Measurements from ENCODE around the gene TP53AIP1.
A peak's percentile ranks its signal among the peaks of the same experiment; 100 is the strongest.

Gene TP53AIP1

DNA sequence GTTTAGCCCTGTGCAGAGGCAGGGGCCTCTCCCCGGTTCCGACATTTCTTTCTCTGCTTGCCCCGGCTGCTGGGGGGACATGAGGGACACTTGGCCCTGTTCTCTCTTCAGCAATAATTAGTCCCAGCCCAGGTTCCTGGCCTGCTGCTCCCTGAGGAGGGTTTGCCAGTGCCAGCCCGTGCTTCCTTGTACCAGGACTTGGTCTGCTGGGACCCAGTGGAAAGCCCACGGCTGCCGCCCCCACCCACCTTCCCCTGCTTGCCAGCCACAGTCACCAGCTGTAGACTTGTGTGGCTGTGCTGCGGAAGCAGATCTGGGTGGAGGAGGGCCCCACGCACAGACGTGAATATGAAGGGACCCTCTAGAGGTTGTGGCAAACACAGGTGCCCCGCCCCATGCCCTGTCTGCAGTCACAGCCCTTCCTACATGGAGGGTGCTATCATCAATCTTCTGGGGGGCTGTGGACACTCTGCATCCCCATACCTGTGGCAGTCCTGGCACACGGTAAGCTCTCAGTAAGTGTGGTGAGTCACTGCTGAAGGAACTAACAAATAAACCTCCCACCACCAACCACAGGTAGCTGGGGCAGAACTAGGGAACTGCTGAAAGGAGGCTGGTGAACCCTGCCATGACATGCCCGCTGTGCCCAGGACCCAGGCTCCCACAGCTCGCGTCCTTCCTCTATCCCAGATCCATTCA is 949 bp downstream of the TP53AIP1 start:
- DNase-seq, result no peak

DNA sequence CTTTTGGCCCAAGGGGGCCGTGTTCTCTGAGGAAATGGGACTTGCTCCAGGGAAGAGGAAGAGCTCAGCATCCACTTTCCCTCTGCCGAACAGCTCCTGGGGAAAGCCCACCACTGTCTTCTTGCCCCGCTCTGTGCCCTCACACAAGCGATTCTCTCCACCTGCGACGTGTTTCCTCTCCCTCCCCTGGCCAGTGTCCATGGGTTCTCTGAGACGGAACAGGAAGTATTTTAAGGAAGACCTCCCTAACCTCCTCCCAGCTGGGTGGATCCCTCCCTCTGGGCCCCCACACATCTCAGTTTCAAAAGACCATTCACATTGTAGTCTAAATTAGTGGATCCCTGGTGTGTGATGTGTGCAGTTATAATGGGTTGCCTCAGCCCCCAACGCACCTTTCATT is 1.6 kb downstream of the TP53AIP1 start:
- DNase-seq, result no peak

DNA sequence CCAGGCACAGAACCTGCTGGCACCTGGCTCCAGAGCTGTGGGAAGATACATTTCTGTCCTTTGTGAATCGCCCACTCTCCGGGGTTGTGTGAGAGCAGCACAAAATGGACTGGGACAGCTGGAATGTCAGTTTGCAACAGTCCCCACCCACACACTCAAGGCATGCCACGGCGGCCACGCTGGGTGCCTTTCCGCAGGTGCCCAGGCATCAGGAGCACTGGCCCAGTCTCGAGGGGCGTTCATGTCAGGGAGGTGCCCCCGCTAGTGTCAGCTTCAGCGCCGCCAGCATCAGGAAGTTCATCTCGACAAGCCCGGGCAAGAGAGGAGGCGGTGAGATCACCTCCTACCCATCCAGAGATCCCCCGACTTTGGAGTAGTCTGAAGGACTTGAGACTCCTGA is 2.1 kb downstream of the TP53AIP1 start:
- DNase-seq, result no peak

DNA sequence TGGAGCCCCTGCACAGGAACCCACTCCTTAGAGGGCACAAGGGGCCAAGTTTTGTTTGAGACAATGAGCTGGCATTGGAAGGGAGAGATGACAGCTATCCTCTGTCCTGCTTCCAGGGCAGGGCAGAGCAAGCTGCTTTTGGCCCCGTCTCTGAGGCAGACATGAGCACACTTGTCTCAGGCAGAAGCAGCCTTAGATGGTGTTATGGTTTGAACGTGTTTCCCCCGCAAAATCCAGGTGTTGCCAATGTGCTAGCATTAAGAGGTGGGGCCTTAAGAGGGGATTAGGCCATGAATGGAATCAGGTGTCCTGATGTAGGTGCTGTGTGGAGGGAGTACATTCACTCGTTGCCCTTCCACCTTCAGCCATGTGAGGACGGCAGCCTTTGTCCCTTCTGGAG is 2.5 kb downstream of the TP53AIP1 start:
- no peak for DNase-seq

DNA sequence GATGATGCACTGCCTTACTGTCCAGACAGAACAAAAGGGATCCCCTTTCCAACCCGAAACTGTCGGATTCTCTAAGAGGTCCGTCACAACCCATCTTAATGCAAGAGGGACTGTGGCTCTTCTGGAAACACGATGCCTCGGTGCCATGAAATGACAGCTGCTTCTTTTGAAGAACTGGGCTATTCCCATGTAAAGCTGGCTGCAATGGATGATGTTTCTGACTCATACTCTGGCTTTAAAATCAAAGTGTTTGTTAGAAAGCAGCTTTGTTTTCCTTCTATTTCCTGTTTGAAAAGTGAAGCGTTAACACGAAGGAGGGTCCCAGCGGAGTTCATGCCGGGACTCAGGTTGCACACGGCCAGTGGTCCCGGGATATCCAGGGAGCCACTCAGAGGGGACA is 3.1 kb downstream of the TP53AIP1 start:
- no peak for DNase-seq

DNA sequence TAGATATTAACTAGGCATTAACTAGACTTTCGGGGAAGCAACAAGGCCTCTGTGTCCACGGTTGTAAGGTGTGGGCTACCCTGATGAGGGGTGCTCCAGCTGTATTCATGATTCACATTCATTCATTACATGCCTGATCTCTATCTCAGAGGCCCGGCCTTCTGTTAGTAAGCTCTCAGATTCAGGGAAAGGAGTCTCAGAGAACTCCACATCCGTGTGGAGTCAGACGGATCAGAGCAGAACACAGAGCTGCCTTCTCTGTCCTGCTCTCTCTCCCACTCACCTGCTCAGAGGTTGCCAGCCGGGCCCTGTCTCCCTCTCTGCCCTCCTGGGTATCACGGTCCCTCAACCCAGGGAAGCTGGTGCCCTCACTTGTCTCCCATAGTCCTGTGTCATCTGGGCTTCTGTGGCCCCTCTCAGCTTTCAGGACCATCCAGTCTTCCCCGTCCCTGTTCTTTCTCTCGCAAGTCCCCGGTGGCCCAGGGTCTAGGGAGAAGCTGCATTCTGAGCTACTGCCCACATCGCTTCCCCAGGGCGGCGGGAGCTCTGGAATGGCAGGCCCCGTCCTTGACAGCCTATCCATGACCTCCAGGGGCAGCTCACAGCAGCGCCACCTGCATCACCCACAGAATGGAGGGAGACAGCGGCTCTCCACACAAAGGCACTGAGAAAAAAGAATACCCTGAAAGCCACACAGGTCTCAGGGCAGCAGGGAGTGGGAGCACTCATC is 4.3 kb downstream of the TP53AIP1 start:
- DNase-seq, result no peak

DNA sequence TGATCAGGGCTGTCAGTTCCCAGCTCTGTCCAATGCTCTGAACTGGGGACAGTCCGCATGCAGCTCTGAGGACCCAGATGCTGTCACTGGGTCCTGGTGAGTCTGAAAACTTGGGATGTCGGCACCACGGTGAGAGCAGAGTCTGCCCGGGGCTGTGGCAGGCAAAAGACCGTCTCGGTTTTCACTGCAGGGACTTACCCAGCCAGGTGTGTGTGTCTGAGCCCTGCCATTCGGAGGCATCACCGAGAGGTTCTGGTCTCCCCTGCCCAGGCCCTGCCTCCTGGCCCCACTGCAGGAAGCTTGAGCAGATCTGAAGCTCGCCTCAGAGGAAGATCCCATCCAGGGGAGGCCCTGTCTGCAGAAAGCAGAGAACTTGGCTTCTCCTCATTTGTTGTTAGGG is 5.2 kb downstream of the TP53AIP1 start:
- no peak for DNase-seq

DNA sequence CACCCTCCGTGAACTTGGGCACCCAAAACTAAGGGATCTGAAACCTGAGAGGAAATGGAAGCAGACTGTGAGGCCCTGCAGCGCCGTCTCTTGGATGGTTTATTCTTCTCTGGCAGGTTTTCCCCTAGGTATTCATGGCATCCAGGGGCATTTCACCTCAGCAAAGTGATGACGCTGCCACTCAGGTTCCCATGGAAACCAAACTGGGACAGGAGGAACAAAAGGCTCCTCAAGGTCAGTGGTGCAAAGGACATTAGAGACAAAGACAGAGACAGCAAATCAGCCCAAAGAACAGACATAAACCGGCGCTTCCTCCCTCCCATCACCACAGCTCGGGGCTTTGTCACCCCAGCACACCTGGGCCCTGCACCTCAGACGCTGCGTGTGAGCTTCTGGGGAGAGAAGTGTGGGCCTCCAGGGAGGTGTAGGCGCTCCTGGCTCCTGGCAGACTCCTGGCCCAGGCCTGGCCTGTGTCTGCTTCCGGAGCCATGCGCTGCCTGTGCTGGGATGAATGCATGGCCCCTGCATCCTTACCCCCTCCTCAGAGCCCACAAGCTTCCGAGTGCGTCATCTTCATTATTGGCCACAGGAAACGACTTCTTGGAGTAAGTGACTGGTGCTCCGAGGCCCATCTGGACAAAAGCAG is 5.9 kb downstream of the TP53AIP1 start:
- DNase-seq, result no peak

DNA sequence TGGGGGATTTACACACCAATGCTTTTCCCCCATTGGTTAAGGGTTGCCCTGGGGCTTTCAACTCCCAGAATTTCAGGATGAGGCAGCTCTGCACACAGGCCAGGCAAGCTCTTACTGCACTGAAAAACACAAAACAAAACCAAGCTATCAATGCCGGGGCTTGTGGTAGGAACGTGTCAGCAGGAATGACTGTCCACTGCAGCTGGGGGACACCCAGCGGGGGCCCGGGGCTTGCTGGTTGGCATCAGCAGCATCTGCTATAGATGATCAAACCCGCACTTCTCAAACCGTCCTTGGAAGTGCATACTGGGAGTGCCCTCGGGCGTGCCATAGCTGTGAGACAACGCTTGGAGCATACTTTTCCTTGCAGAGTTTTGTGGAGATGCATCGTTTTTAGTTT is 7.7 kb downstream of the TP53AIP1 start:
- DNase-seq, result no peak

DNA sequence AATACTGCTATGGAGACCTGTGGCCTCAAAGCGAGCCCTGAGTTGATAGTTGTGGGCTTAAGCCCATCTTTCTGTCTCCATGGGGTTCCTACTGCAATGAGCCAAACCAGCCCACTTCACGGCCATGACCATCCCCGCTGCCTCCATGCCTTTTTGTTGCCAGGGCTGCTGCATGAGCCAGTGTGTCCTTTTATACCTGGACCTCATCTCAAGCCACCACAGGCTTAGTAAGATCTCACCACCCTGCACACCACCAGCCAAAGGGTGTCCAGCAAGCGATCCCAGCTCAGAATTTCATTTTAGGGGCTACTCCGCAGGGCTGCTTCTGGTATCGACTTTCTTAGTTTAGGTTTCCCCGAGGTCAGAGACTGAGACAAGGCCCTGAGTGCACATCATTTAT is 8.3 kb downstream of the TP53AIP1 start:
- DNase-seq, result no peak

DNA sequence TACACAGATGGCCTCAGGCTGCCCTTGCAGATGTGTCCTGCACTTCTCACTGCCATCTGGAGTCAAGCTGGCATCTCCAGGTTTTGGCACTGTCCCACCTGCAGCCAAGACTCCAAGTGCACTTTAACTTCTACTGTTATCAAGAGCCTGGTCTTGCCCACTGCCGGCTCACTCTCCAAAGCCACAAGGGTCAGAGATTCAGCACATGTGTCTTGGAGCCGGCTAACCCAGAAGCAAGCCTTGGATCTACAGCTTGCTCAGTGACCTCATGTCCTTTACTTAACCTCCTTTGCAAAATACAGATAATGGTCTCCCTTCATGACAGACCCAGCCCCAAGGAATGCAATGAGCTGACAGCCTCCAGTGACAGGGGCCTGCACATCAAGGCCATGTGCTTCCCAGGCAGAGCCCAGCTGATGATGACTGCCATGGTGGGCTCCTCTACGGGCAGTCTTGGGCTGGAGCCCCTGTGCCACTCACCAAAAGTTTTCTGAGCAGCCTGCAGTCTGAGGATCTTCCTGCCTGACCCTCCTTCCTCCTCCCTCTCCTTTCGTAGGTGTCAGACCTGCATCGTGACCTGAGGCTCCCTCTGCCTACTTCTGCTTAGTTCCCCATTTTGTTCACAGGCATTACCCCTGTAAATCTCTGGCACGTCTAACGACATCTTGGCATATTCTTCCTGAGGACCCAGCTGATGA is 9.0 kb downstream of the TP53AIP1 start:
- DNase-seq, result no peak

DNA sequence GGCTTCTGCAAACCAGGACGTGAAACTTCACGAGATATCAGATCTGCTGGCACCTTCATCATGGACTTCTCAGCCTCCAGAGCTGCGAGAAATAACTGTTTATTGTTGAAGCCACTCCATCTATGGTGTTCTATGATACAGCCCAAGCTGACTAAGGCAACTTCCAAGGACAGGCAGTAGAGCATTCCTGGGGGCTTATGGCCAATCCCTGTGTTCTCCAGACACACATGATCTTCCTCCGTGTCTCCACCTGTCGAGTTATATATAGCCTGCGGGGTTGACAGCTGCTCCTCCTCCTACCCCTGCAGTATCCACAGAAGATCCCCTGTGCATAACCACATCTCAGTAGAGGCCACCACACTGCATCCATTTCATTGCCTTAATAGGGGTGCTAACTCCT is 11.0 kb downstream of the TP53AIP1 start:
- DNase-seq, result no peak

DNA sequence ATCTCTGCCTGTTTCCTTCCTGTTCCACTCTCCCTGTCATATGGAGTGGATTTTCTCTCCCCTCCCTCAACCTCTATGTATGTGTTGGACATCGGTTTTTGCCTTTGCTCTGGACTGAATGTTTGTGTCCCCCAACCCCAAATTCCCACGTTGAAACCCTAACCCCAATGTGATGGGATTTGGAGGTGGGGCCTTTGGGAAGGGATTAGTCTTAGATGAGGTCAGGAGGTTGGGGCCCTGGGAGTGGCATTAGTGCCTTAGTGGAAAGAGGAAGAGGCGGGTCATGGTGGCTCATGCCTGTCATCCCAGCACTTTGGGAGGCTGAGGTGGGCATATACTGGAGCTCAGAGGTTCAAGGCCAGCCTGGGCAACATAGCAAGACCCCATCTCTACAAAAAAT is 11.6 kb downstream of the TP53AIP1 start:
- no peak for DNase-seq

DNA sequence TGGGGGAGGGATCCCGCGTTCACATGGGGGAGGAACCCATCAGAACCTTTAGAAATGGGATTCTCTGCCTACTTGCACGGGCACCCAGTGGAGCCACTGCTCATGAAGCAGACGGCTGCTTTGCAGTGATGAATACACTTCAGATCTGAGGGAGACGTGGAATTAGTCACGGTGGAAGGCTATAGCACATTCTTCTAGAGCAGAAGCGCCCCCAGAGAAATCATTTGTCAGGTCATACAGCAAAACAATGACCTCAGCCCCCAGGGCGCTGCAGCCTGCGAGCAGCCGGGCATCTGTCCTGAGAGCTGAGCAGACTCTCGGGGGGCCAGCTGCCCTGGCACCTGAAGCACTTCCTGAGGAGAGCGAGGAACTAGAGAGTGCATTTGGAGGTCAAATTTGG is 12.7 kb downstream of the TP53AIP1 start:
- DNase-seq, result no peak

DNA sequence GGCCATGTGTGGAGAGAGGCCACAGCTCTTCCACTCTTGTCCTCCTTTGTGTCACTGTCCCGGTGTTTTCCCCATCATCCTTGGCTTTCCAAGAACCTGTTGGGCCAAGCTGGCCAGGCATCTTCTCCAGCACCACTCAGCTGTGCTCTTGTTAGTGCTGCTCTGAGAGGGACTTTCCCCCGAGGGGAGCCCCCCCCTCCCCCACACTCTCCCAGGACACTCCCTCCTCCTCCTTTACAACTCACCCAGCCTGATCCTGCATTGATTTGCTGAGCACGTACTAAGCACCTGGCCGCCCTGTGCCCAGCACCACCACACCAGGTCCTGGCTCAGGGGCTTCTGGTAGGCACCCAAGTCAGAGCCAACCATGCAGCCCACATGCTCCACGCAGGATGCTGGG is 13.2 kb downstream of the TP53AIP1 start:
- no peak for DNase-seq

DNA sequence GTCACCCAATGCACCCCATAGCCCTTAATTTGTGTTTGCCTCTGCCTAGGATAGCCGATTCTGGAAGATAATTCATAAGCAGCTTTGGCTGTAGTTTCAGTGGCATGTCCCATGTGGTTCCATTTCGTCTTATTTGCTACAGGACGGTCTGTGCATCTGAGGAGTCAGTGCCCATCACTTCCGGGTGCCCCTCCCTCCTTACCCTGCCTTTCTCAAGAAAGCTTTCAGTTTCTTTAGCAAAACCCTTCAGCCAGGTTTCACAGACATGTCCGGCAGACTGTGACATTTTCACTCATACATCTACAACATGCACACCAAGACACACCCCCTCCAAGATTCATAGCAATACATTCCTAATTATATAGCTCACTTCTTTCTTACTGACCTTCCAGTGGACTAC is 14.3 kb downstream of the TP53AIP1 start:
- peak; percentile 21 for DNase-seq

DNA sequence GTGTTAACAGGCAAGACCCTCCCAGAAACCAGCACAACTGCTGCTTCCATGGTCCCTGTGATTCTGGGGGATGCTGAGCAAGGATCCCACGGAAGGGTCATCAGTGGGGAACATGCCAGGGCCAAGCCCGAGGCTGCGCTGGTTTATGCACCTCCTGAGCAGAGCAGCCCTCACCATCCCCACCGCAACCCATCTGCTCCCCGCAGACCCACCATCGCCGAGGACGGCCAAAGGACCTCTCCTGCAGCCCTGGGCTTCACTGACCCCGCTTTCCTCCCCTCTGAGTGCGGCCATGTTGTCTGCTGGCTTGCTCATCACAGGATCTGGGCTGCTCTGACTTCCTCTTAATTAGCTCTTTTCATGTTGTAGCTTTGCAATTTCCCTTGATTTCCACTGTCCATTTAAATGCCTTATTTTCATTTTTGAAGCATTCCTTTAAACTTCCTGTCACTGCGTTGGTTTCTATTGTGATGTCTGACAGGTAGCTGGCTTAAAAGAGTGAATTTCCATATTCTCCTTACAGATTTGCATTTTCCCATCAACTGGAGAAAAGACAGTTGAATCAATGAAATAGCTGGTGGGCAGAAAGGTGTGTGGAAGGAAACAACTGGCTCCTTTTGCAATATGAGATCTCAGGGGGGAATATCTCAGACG is 14.9 kb downstream of the TP53AIP1 start:
- no peak for DNase-seq

DNA sequence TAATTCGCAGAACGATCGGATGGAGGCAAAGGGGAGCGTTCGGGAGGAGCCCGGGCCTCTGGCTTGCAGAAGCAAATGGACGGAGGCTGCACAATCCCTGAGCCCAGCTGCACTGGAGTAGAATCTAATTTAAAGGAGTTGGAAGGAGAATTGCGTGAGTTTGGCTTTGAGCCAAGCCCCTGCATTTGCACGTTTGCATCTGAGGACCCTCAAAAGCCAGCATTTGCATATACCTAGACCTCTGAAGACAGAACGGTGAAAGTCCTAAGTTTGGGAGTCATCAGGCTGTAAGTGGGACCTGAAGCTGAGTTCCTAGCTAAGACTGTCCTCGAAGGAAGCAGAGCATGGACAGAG is 15.6 kb downstream of the TP53AIP1 start:
- DNase-seq, result no peak

DNA sequence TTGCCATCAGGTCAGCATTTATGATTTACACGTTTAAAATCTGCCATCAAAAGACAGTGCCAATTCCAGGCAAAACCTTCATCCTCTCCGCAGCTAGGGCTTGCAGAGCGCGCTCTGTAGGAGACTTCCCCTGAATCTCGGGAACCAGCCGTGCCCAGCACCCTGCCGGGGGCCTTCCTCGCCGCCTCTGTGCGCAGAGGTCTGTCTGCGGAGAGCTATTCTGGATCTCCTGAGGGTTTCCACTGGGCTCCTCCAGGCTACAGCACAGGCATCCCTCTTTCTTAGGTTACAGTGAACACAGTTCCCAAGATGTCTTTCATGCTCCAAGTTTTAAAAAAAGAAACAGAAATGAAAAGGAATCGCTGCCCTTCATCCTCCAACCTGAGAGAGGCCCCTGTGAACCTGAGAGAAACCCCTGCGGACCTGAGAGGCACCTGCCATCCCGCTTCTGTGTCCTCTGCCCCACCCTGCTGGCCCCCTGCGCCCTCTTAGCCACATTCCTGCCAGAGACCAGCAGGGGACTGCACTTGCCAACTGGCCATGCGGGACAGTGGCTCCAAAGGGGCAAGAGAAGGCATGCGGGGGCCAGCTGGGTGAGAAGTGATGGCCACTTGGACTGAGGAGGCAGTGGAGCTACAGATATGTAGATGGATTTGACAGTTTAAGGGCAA is 16.1 kb downstream of the TP53AIP1 start:
- no peak for DNase-seq

DNA sequence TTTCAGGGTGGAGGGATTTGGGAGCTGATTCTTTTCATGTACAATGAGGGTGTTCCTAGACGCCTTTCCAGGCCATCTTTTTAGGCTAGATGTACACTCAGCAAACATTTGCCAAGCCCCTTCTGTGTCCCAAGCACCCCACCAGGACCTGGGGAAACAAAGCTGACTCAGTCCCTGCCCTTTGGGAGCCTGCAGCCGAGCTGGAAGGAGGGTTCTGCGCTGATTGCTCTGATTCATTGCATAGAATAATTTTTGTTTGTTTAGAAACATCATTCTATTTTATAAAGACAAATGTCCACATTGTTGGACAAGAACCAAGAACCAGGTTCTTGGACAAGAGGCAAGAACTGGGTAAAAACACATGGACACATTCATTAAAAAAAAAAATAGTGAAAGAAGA is 16.7 kb downstream of the TP53AIP1 start:
- DNase-seq, result no peak

DNA sequence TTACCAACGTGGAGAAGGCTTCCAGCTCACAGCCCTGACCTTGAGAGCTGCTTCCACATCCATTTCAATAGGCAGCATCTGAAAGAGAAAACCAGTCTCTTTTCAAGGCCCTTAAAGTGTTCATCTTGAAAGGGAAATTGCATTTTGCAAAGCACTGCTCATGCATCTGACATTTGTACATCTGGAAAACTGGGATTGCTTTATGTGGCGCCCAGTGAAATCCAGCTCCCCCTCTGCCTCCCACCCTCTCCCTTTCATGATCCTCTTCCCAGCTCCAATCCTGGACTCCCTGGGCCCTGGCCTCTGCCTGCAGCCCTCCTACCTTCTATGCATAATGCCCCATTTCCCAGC is 17.4 kb downstream of the TP53AIP1 start:
- no peak for DNase-seq

DNA sequence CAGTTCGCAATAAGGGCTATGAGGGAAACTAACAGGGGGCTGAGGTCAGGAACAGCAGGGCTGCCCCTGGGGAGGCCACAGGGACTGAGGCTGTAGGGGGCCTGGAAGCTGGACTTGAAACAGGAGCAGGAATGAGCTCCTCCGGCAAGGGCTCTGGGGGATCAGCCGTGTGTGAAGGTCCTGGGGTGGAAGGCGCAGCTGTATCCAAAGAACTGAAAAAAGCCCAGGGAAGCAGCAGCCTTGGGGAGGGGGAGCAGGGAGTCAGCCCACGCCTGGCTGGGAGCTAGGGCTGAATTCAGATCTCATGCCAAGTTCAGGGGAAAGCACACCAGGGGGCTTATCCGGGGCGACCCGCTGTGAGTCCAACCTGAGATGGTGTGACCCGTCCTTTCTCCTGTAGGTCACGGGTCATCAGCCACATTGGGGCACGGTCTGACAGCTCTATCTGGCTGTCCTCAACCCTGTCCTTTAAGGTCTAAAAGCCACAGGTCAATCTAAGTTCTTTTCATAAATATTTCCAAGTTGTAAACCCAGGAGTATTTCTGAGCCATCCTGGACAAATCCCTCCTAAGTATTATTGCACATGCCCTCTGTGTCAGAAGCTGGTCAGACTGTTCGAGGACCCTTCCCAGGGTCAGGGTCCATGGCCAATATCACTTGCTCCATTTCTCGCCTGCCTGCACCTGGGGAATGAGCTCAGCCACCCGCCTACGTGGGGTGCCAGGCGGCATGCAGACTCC is 18.0 kb downstream of the TP53AIP1 start:
- no peak for DNase-seq
